Upper lobe of right lung (tissue), 1 donor: ENCODE results near the gene EIF2S2. TPM values are rescaled to one million over a fixed set of nuclear protein-coding genes. Genes with fewer than 3 reads are reported as not detected.
A peak's percentile ranks its signal among the peaks of the same experiment; 100 is the strongest.

Experiments
- ATAC-seq: fragments of 200-7000 bp; cut with Tn5 transposase; one replicate; pipeline ENCODE4 v1.9.1; 2020; ENCODE audit warnings: mild to moderate bottlenecking, moderate library complexity
- DNase-seq: peaks from one replicate; pipeline ENCODE4 v3.0.0-alpha.2; 2020
- H3K27ac ChIP-seq: fragments of 200-600 bp; one replicate; pipeline ENCODE4 v1.8.0; 2022
- H3K27me3 ChIP-seq: fragments of 200-600 bp; one replicate; pipeline ENCODE4 v1.8.0; 2022; ENCODE audit warnings: mild to moderate bottlenecking
- H3K36me3 ChIP-seq: fragments of 200-600 bp; one replicate; pipeline ENCODE4 v1.8.0; 2022
- H3K4me1 ChIP-seq: fragments of 200-600 bp; one replicate; pipeline ENCODE4 v1.8.0; 2022
- H3K4me3 ChIP-seq: fragments of 200-600 bp; one replicate; pipeline ENCODE4 v1.8.0; 2022; ENCODE audit warnings: mild to moderate bottlenecking
- H3K9me3 ChIP-seq: fragments of 200-600 bp; one replicate; pipeline ENCODE4 v1.8.0; 2022
- intact Hi-C: fragments of 100-400 bp; cut with DNase I; formaldehyde crosslinking; loops from one replicate; pipeline ENCODE4 v1.11.0; 2022
- total RNA-seq: library from RNA; stranded (reverse); fragmentation: NEBNext Ultra II Directional; extraction: Animal tissue kit (Norgen Biotek cat#: 25700); gene quantifications from one replicate; pipeline ENCODE4 v1.2.1, GENCODE V29; 2021
- TF ChIP-seq, protein P1 (sequence below): fragments of 200-600 bp; IDR thresholded peaks from one replicate; pipeline ENCODE4 v1.8.0; 2022; ENCODE audit warnings: antibody characterized with exemption
- donor health status: DM: no; HTN: yes; CAD: no; lungs with severe emphysema.

EIF2S2 gene
- total RNA-seq, 1 donor from 2014 or later, result 54.4 TPM

DNA sequence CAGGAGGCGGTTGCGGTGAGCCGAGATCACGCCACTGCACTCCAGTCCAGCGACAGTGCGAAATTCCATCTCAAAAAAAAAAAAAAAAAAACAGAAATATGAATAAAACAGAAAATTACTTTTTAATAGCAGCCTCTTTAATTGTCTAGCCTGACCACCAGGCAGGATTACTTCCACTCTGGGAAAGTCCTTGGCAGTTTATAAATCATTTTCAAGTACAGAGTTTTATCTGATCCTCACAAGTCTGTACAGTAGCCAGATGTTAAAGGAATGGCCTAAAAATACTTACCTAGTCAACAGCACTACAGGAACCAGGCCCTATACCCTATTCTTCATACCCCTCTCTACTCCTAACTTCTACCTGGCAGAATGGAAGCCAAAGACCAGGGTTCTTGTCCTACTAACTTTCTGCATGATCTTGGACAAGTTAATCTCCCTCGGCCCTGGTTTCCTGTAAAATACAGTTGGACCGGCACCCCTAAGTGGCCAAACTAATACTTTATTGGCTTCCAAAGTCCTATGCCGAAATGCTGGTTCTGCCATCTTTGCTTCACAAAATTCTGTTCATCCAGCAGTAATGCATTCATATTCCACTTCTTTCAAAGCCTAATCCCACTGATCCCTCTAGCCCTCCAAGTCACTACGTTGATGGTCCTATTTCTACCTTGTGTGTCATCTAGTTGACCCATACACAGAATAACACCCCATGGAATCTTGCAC, 1.9 kb downstream of the EIF2S2 start:
- DNase-seq (no peak), ATAC-seq (no peak)
- no peak overlapping the region for H3K27ac ChIP-seq
- intact Hi-C loops, result no loop called here
- TF ChIP-seq, protein P1, sequence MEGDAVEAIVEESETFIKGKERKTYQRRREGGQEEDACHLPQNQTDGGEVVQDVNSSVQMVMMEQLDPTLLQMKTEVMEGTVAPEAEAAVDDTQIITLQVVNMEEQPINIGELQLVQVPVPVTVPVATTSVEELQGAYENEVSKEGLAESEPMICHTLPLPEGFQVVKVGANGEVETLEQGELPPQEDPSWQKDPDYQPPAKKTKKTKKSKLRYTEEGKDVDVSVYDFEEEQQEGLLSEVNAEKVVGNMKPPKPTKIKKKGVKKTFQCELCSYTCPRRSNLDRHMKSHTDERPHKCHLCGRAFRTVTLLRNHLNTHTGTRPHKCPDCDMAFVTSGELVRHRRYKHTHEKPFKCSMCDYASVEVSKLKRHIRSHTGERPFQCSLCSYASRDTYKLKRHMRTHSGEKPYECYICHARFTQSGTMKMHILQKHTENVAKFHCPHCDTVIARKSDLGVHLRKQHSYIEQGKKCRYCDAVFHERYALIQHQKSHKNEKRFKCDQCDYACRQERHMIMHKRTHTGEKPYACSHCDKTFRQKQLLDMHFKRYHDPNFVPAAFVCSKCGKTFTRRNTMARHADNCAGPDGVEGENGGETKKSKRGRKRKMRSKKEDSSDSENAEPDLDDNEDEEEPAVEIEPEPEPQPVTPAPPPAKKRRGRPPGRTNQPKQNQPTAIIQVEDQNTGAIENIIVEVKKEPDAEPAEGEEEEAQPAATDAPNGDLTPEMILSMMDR, result no peak
- peak overlapping the region; percentile 95 for H3K4me3 ChIP-seq
- H3K36me3 ChIP-seq, result peaks cover 25% of the 10 kb centered on the region
- H3K9me3 ChIP-seq, result no peaks in the 10 kb centered on the region
- peaks cover 47% of the 10 kb centered on the region for H3K4me1 ChIP-seq
- H3K27me3 ChIP-seq, result no peaks in the 10 kb centered on the region

DNA sequence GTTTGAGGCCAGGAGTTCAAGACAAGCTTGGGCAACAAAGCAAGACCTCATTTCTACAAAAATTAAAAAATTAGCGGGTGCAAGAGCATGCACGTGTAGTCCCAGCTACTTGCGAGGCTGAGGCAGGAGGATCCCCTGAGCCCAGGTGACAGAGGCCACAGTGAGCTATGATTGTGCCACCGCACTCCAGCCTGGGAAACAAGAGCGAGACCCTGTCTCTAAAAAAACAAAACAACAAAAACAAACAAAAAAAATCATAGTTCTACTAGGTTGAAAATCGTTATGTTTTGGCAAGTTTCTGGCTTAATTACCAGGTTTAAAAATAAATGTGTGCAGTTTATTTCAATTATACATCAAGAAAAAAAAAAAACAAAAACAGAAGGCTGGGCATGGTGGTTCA, 2.6 kb downstream of the EIF2S2 start:
- Histone ChIP-seq H3K27ac (no peak overlapping the region), H3K36me3 (peaks cover 32% of the 10 kb centered on the region), H3K4me1 (peaks cover 47% of the 10 kb centered on the region), H3K9me3 (no peaks in the 10 kb centered on the region), H3K27me3 (no peaks in the 10 kb centered on the region), H3K4me3 (no peak overlapping the region)
- intact Hi-C loops, result no loop called here
- ATAC-seq (no peak), DNase-seq (no peak)
- TF ChIP-seq, protein P1, result no peak

DNA sequence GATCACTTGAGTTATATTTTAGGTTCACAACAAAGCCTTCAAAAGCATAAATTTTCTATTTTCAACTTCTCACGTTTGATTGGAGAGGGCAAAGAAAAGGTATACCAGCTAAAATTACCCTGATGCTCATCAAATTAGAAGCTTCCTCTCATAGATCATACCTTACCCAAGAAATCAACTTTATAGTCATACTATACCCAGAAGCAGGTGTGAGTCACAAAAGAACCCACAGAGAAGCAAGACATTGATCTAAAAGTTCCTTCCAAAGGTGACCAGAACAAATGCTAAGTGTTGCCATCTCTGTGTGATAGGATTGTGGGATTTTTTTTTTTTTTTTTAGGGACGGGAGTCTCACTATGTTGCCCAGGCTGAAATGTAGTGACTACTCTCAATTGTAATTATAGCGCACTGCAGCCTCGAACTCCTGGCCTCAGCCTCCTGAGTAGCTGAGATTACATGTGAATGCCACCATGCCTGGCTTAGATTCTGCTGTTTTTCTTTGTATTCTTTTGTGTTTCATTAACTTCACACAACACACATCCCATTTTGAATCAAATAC, 3.3 kb downstream of the EIF2S2 start:
- Histone ChIP-seq H3K4me3 (no peak overlapping the region), H3K36me3 (peaks cover 40% of the 10 kb centered on the region), H3K27me3 (no peaks in the 10 kb centered on the region), H3K9me3 (no peaks in the 10 kb centered on the region), H3K4me1 (peaks cover 47% of the 10 kb centered on the region), H3K27ac (no peak overlapping the region)
- intact Hi-C loops, result no loop called here
- no peak for ATAC-seq
- TF ChIP-seq, protein P1, result no peak
- no peak for DNase-seq

DNA sequence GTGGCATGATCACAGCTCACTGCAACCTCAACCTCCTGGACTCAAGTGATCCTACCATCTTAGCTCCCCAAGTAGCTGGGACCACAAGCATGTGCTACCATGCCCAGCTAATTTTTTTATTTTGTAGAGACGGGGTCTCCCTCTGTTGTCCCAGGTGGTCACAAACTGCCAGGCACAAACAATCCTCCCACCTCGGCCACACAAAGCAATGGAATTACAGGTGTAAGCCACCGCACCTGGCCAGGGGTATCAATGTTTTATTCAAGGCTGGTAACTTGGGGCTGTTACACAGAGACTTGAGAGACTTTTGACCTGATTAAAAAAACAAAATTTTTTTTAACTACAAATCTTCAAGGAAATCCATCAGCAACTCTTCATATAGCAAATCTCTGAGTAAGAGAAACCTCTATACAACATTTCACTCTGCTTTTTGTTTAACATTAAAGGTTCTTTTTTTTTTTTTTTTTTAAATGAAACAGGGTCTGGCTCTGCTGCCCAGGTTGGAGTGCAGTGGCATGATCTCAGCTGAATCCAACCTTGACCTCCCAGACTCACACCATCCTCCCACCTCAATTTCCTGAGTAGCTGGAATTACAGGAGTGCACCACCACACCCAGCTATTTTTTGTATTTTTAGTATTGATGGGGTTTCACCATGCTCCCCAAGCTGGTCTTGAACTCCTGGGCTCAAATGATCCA, 5.9 kb downstream of the EIF2S2 start:
- ATAC-seq (no peak), DNase-seq (no peak)
- H3K9me3 ChIP-seq, result no peaks in the 10 kb centered on the region
- H3K4me3 ChIP-seq, result no peak overlapping the region
- TF ChIP-seq, protein P1, result no peak
- H3K36me3 ChIP-seq, result peaks cover 65% of the 10 kb centered on the region
- peaks cover 47% of the 10 kb centered on the region for H3K4me1 ChIP-seq
- no peak overlapping the region for H3K27ac ChIP-seq
- H3K27me3 ChIP-seq, result no peaks in the 10 kb centered on the region
- intact Hi-C loops, result no loop called here

DNA sequence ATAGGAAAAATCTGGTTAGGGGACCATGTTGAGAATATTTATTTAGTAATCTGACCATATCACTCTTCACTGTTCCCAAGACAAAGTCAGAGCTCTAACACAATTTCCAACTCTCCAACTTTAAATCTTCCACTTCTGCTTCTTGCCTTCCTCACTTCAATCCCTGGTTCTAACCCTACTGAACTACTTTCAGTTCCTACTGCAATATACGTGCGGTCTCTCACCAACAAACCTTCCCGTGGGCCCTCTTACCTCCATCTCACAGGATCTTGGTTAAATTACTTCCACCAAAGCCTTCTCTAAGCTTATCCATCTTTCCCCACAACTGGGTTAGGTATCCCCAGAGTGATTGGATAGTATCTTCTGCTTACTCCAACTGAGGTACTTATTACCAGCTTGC, 8.0 kb downstream of the EIF2S2 start:
- no peak overlapping the region for H3K27ac ChIP-seq
- TF ChIP-seq, protein P1, result no peak
- peaks cover 30% of the 10 kb centered on the region for H3K4me1 ChIP-seq
- no peak for DNase-seq
- intact Hi-C loops, result no loop called here
- ATAC-seq, result no peak
- H3K9me3 ChIP-seq, result no peaks in the 10 kb centered on the region
- H3K4me3 ChIP-seq, result no peak overlapping the region
- H3K27me3 ChIP-seq, result no peaks in the 10 kb centered on the region
- peaks cover 76% of the 10 kb centered on the region for H3K36me3 ChIP-seq
